HG02870 (cell line): ENCODE data around the gene AP3D1.

Experiments
- ATAC-seq: cut with Tn5 transposase; IDR thresholded peaks from one replicate; pipeline ENCODE4 v1.9.1; 2021; ENCODE audit warnings: mild to moderate bottlenecking, moderate library complexity; ENCODE audit not compliant: unreplicated experiment

AP3D1 gene

DNA sequence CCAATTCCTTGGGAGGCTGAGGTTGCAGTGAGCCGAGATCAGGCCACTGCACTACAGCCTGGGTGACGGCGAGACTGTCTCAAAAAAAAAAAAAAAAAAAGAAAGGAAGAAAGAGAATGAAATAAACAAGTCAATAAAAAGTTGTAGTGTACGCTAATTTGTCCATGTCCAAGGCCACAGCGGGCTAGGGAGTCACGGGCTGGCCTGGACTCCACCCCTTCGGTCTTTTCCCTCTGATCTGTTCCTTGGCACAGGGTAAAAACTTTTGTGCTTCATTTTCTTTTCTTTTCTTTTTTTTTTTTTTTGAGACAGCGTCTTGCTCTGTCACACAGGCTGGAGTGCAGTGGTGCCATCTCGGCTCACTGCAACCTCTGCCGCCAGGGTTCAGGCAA is 80.9 kb downstream of the AP3D1 start:
- ATAC-seq = no peak

GRCh38 chr19:2064788-2065524 is 86.4 kb downstream of the AP3D1 start:
- ATAC-seq = no peak

DNA sequence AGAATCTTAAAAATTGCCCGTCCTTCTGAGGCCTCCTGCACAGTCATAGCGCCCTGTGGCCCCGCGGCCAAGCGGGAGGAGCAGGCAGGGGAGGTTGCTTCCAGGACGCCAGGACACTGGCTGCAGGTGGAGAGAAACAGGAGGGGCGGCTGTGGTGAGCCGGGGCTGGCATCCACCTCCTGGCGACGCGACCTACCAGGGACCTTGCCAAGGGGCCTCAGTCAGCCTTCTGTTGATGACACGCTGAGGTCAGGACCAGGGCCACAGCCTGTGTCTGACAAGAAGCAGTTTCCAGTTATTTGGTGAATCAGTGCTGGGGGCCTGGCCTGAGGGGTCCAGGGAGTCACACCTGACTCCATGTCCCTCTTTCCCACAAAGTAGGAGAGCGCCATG is 87.0 kb downstream of the AP3D1 start:
- no peak for ATAC-seq

DNA sequence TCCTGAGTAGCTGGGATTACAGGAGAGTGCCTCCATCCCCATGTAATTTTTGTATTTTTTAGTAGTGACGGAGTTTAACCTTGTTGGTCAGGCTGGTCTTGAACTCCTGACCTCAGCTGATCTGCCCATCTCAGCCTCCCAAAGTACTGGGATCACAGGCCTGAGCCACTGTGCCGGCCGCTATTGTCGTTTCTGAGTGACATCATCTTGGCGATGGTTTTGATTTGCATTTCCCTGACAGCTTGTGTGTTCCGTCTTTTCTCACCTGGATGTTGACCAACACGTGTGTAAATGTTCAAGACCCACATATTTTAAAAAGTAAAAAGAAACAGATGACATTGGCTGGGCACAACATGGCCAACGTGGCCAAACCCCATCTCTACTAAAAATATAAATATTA is 87.5 kb downstream of the AP3D1 start:
- ATAC-seq = no peak

GRCh38 chr19:2062770-2063169 is 88.6 kb downstream of the AP3D1 start:
- no peak for ATAC-seq

DNA sequence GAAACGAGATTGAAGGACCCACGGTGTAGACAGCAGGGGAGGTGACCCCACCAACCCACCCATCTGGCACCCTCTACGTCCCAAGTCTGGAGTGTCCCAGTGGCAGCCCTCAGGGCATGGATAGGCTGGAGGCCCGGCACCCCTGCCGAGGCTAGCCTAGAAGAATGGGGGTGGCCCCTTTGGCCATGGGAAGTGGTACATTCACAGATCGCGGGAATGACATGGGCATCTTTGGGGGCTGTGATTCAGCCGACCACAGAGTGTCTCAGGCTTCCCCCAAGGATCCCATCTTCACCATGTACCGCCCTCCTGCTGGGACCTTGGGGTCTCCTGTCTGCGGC is 89.0 kb downstream of the AP3D1 start:
- no peak for ATAC-seq

DNA sequence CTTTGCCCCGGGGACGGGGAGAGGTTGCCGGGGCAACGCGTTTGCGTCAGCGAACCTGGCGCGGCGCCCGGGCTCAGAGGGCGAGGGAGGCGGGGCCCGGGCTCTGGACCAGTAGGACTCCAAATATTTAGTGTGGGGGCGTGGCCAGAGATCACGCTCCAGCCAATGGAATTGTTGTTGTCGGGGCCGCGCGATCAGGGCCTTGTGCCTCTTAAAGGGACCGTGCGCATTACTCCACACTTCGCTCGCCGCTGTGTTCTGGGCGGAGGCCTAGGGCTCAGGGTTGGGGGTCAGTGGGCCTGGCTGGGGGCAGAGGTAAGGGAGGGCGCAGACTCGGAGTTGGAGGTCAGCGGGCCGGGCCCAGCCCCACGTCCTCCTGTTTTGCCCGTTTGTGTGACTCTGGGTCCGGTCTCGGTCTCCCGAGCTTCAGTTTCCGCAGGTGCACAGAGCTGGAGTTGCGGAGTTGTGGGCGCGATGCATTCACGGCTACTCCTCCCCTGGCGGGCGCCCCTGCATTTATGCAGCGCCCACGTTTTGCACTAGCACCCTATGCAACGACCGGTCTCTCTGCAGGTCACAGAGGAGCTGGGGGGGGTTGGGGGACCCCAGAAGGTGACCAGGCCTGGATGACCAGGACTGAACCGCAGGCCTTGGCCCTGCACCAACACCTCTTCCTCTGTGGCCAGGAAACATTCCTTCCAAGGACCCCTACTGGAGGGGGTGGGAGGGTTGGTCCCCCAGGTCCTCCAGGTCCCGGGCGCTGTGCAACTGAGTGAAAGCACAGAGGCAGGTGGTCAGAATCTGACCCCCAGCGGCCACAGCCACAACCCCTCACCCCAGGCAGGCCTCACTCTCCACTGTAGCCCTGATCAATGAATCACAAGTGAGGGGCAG is 89.6 kb downstream of the AP3D1 start:
- peak; percentile 79 for ATAC-seq

- peak; percentile 27 for ATAC-seq
These were observed 90.4 kb downstream of the AP3D1 start for GRCh38 chr19:2060884-2061494.

DNA sequence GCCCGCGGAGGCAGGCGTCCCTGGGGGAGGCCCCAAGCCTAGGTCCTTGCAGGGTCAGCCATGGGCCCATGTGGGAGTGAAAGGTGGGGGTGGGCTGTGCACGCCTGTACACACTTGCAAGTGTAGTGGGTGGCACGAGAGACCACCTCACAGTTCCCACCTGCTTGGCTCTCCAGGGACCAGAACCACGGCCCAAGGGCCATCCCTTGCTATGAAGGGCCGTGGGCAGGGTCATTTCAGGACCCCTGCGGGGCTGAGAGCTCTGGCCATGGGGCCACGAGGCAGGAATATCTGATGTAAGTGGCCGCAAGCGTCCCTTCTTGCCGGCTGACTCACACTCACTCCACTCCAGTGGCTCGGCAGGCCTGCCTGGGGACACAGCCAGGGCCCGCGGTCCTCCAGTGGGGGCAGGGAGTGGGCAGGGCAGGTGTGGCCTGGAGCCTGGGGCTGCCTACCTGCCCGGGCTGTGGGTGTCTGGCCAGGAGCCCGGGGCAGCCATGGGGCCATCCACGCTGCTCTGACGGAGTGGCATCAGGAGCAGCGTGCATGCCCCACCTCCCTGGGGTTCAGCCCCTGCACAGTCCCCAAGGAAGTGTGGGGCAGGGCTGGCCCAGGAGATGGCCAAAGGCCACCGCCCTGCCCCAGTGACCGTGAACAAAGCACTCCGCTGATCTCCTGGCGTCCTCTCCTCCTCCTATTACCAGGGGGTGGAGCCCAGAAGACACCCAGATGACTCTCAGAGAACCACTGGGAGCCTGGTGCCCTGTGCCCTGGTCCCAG is 91.8 kb downstream of the AP3D1 start:
- ATAC-seq = no peak

DNA sequence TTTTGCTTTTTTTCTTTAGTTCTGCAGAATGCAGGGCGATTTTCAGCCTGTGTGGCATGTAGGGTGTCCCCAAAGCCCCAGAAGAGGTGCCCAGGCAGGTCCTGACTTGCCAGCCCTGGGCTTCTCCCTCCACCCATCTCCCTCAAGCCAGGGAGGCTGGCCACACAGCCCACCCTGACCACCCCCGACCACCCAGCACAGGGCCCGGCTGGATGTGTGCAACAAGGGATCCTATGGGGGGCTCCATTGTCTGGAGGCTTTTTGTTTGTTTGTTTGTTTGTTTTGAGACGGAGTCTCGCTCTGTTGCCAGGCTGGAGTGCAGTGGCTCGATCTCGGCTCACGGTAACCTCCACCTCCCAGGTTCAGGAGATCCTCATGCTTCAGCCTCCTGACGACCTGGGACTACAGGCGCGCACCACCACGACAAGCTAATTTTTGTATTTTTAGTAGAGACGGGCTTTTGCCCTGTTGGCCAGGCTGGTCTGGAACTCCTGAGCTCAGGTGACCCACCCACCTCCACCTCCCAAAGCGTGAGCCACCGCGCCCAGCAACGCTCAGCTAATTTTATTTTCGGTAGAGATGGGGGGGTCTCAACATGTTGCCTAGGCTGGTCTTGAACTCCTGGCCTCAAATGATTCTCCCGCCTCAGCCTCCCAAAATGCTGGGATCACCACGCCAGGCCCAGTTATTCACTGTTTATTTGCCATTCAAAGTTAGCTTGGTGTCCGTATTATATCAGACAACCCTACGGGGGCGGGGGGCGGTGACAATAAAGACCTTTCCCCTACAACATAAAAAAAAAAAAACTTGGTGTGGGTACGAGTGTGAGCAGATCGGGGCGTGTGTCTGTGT is 92.6 kb downstream of the AP3D1 start:
- ATAC-seq = no peak

- ATAC-seq = no peak
These were observed 93.6 kb downstream of the AP3D1 start for GRCh38 chr19:2057484-2058469.

DNA sequence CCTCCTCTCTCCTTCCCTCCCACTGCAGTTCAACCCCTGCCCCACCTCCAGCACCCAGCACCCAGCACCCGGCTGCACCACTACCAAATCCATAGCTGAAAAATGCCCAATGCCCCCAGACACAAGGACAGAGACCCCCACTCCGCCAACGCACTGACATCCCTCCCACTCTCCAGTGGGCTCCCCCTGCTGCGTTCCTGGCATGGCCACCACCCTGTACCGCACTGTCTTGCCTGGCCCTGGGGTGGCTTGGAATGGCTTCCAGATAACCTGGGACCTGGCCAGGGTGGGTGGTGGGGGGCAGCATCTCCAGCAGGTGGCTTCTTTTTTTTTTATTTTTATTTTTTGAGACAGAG is 94.6 kb downstream of the AP3D1 start:
- ATAC-seq = no peak

DNA sequence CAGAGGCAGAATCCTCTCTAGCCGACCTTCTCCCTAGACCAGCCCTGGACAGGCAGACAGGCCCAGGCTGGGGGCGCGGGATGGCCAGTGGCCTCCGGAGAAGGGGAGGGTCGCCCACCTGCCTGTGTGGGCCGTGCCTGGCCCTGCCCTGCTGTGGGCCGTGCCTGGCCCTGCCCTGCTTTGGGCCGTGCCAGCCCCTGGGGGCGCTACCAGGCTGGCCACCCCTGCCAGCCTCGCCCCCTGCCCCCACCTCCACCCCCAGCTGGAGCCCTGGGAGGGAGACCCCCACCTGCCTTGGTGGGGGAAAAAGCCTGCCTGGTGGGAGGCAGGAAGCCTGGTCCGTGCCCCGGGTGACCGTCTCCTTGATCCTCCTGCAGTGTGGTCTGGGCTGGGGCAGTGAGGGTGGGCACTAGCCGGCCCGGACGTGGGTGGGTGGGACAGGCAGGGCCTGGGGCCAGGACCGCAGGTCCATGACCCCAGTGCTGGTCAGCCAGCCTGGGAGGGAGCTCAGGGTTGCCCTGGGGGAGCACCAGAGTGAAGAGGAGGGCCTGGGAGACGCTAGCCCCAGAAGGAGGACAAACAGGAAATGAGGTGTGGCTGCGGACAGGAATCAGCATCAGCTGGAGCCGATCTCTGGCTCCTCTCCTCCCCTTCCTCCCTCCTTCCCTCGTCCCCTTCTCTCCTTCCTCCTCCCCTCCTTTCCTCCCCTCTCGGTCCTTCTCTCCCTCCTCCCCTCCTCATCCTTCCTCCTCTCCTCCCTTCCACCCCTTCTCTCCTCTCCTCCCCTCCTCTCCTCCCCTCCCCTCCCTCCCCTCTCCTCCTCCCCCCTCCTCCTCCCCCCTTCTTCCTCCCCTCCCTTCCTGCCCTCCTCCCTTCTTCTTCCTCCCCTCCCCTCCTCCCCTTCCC is 95.2 kb downstream of the AP3D1 start:
- ATAC-seq = no peak

- ATAC-seq = no peak
These were observed 96.6 kb downstream of the AP3D1 start for GRCh38 chr19:2054763-2055162.

DNA sequence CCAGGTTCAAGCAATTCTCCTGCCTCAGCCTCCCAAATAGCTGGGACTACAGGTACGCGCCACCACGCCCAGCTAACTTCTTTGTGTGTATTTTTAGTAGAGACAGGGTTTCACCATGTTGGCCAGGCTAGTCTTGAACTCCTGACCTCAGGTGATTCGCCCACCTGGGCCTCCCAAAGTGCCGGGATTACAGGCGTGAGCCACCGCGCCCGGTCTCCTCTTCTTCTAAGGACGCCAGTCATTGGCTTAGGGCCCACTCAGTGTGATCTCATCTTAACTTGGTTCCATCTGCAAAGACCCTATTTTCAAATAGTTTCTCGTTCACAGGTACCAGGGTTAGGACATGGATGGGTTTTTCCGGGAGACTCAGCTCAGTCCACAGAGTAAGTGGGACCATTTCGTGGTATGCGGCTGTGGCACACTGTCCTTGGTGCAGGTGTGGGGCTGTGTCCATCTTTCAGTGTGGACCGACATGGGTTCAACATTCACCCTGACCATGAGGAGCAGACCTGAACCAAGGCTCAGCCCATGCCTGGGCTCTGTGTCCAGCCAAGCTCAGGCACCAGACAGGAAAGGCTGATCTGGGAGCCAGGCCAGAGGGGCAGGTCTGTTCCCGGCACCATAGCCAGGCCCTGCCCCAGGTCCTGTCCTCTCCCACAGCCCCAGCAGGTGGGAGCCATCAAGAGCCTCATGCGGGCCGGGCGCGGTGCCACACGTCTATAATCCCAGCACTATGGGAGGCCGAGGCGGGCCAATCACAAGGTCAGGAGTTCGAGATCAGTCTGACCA is 97.6 kb downstream of the AP3D1 start:
- no peak for ATAC-seq

GRCh38 chr19:2051773-2052704 is 99.3 kb downstream of the AP3D1 start:
- ATAC-seq = no peak
